Measurements from ENCODE around the gene STX16. TPM values are rescaled to one million over a fixed set of nuclear protein-coding genes. Genes with fewer than 3 reads are reported as not detected.

The STX16 gene
- total and polyA plus RNA-seq, 2 of the 13 experiments (the other 11 are each of a cell fraction or from before 2014, with no cell fraction given): 28.0 to 72.7 TPM

- no peak for TF ChIP-seq ATF2 (CRISPR knock-in tag; IDR thresholded peaks at IDR 0.05)
- no peak for TF ChIP-seq ZNF552 (CRISPR knock-in tag; IDR thresholded peaks at IDR 0.05; ENCODE audit: borderline replicate concordance)
- no peak for TF ChIP-seq CTCF (CRISPR knock-in tag; IDR thresholded peaks at IDR 0.05)
- no peak for TF ChIP-seq TFDP1 (CRISPR knock-in tag; IDR thresholded peaks at IDR 0.05; ENCODE audit: borderline replicate concordance)
- no peak for TF ChIP-seq RNF219 (CRISPR knock-in tag; IDR thresholded peaks at IDR 0.05)
- no peak for TF ChIP-seq RFX1 (IDR thresholded peaks at IDR 0.05)
- TF ChIP-seq STAT6 (CRISPR knock-in tag; IDR thresholded peaks at IDR 0.05; ENCODE audit: borderline replicate concordance): no peak
- 0 out of 2 replicates have a peak, but pooled peaks have one; percentile 18 for TF ChIP-seq FOXA3 (CRISPR knock-in tag; IDR thresholded peaks at IDR 0.05)
- no peak for TF ChIP-seq DPF2 (CRISPR knock-in tag; IDR thresholded peaks at IDR 0.05; ENCODE audit: borderline replicate concordance, low read depth)
- TF ChIP-seq HNF1B (CRISPR knock-in tag; IDR thresholded peaks at IDR 0.05): no peak
- no peak for TF ChIP-seq SMC3 (IDR thresholded peaks at IDR 0.05; ENCODE audit: low read length)
- peak; percentile 58; the same call in 1 of the 2 replicates for TF ChIP-seq ZNF574 (CRISPR knock-in tag; IDR thresholded peaks at IDR 0.05)
- no peak for TF ChIP-seq FOSL1 (CRISPR knock-in tag; IDR thresholded peaks at IDR 0.05; ENCODE audit: borderline replicate concordance)
- 0 out of 2 replicates have a peak, but pooled peaks have one; percentile 60 for TF ChIP-seq SATB2 (CRISPR knock-in tag; IDR thresholded peaks at IDR 0.05)
These were observed 993 bp downstream of the STX16 start (continued) for GRCh38 chr20:58651946-58652605.
